Aortic smooth muscle cell (primary cell): Measurements from ENCODE around the gene RAB38. TPM values are rescaled to one million over a fixed set of nuclear protein-coding genes. Genes with fewer than 3 reads are reported as not detected.

Source experiments
- total RNA-seq: library from RNA; depleted of rRNA; stranded (reverse); fragments of >200 nt; gene quantifications from 2 replicates; pipeline ENCODE4 v1.2.3, GENCODE V29; 2014

Gene RAB38
- total RNA-seq = 3.3 and 5.9 TPM in 2 replicates

DNA sequence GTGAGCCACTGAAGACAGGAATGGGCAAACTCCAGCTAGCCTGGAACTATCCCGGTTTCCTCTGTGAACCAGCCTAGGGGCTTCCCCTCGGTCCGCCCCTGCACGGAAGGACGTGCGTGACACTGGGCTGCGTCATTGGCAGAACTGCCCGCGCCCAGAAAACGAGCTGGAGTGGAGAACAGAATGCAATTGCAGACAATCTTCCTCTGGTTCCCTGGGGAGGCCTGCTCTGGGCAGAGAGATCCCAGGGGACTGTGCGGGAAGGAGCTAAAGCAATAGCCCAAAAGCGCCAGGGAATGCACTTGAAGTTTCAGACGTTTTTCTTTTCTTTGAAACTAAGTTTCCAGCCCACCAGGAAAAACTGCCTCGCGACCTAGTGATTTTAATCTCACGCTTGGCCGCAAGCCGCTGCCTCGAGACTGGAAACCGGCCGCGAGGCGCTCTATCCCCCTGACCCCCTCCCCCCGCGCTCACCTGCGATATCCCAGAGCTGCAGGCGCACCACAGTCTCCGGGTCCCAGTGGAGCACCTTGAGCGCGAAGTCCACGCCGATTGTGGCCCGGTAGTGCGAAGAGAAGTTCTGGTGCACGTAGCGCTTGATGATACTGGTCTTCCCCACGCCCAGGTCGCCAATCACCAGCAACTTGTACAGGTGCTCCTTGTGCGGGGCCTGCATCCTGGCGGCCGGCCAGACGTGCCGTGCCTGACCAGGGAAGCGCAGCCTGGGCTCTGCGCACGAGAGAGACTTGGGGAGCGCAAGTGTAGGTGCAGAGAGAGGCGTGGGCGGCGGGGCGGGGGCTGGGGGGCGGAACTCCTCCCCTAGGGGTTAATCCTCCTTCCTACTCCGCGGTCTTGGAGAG lies at the start of gene RAB38:
Gene RAB38, minus strand, starts transcription at position 735 of the 860 bp plus-strand sequence. Its CDS starts 59 bp downstream, at position 676.

Other genes with a start within 250 kb of the RAB38 start
- 49.4 and 76.4 TPM in 2 replicates for gene CTSC, start 162.3 kb upstream of the RAB38 start, total RNA-seq